MM.1S (cell line): ENCODE measurements around the gene ARL3.

Experiments
- CTCF ChIP-seq: fragments of 300-600 bp; sonication (generic); IDR thresholded peaks from 2 replicates; pipeline ENCODE4 v1.5.1; 2016; ENCODE audit warnings: antibody characterized with exemption, low read length, mixed read lengths
- EZH2phosphoT487 ChIP-seq: fragments of 300-600 bp; sonication (generic); IDR thresholded peaks from 2 replicates; pipeline ENCODE4 v1.6.1; 2018; ENCODE audit warnings: antibody characterized with exemption, low read length

- no peak for TF ChIP-seq CTCF
- TF ChIP-seq EZH2phosphoT487: no peak
Measured at GRCh38 chr10:102712843-102713538, 1.2 kb downstream of the ARL3 start.
